H1 (cell line): ENCODE results near the gene SDHAF2. TPM values are rescaled to one million over a fixed set of nuclear protein-coding genes. Genes with fewer than 3 reads are reported as not detected.

ENCODE experiments used
- EP300 ChIP-seq, 2 experiments: IDR thresholded peaks; 1 replicate in 1 of 2; 2 replicates in 1 of 2; pipeline ENCODE4 v1.6.1; 2011 to 2012; ENCODE audit warnings: low read depth in 2 of 2, low read length in 2 of 2, mild to moderate bottlenecking in 2 of 2, borderline replicate concordance in 1 of 2, inconsistent platforms in 1 of 2, moderate library complexity in 1 of 2
- polyA plus RNA-seq, 7 experiments: library from polyadenylated mRNA; depleted of rRNA in 3 of 7; stranded (reverse) in 5 of 7; unstranded in 2 of 7; fragments of >200 nt in 5 of 7; fragments of 200-250 nt in 2 of 7; gene quantifications; 1 replicate in 5 of 7; 2 replicates in 1 of 7; 4 replicates in 1 of 7; pipeline versions ENCODE4 v1.2.1 to v1.2.3, GENCODE V29; 2011 to 2013; ENCODE audit warnings: missing spikeins in 2 of 7, mixed read lengths in 2 of 7
- total RNA-seq: library from RNA; stranded (reverse); fragmentation: NEBNext Ultra II Directional; extraction: Animal tissue kit (Norgen Biotek cat#: 25700); gene quantifications from 2 replicates; pipeline ENCODE4 v1.2.1, GENCODE V29; 2021

Gene SDHAF2
- total and polyA plus RNA-seq, 2 of the 8 experiments (the other 6 are each of a cell fraction or from before 2014, with no cell fraction given) = 41.0 to 114 TPM

DNA sequence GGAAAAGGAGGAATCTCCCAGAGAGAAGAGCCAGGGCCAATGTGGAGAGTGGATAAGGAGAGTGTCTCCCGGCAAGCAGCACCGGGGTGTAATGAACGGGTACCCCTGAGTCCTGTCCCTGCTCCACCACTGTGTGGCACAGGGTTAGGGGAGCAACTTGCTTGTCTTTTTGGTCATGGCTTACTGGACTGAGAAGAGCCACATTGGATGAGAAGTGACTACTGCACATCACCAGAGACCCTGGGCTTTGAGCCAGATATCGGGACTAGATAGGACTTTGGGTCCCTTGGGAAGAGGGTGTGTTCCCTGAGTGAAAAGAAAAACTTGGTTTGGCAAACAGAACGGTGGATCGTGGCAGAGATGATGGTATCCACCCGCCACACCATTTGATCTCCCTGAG is 24.6 kb downstream of the SDHAF2 start (continued):
- TF ChIP-seq EP300 (IDR thresholded peaks at IDR 0.05; ENCODE audit: borderline replicate concordance in 1 of 2, low read depth in 2 of 2, low read length in 2 of 2) = no peak
